GM23338 (cell line): Measurements from ENCODE around the gene CNTNAP2. TPM values are rescaled to one million over a fixed set of nuclear protein-coding genes. Genes with fewer than 3 reads are reported as not detected.

Experiments
- CREB1 ChIP-seq: fragments of 250-450 bp; sonication (Bioruptor Pico); IDR thresholded peaks from 2 replicates; pipeline ENCODE4 v1.5.0; 2020; ENCODE audit warnings: low read depth, mild to moderate bottlenecking, moderate library complexity
- CTCF ChIP-seq, 2 experiments: fragments of 200-600 bp in 1 of 2; sonication (generic) in 1 of 2; conservative IDR thresholded peaks; 2 replicates each; pipeline versions ENCODE4 v1.5.1 to v1.6.1; 2016 to 2017; ENCODE audit warnings: antibody characterized with exemption in 2 of 2, low read depth in 2 of 2, mild to moderate bottlenecking in 2 of 2, moderate library complexity in 1 of 2
- ETS1 ChIP-seq: IDR thresholded peaks from 2 replicates; pipeline ENCODE4 v1.6.1; 2016; ENCODE audit warnings: antibody characterized with exemption
- EZH2 ChIP-seq: fragments of 200-600 bp; sonication (generic); IDR thresholded peaks from one replicate; pipeline ENCODE4 v1.8.0; 2017; ENCODE audit warnings: antibody characterized with exemption, mild to moderate bottlenecking, low read depth; ENCODE audit not compliant: unreplicated experiment
- EZH2phosphoT487 ChIP-seq: fragments of 200-600 bp; sonication (generic); IDR thresholded peaks from one replicate; pipeline ENCODE4 v1.8.1; 2018; ENCODE audit warnings: antibody characterized with exemption; ENCODE audit not compliant: unreplicated experiment
- JUNB ChIP-seq: IDR thresholded peaks from one replicate; pipeline ENCODE4 v1.6.1; 2016; ENCODE audit warnings: antibody characterized with exemption; ENCODE audit not compliant: unreplicated experiment
- POLR2AphosphoS5 ChIP-seq: IDR thresholded peaks from 2 replicates; pipeline ENCODE4 v1.6.1; 2016; ENCODE audit warnings: antibody characterized with exemption, low read depth
- ZNF114 ChIP-seq: fragments of 250-450 bp; sonication (Bioruptor Pico); IDR thresholded peaks from 2 replicates; pipeline ENCODE4 v1.5.0; 2020; ENCODE audit warnings: mild to moderate bottlenecking, moderate library complexity
- ZNF331 ChIP-seq: fragments of 250-450 bp; sonication (Bioruptor Pico); IDR thresholded peaks from 2 replicates; pipeline ENCODE4 v1.5.0; 2020; ENCODE audit warnings: low read depth, mild to moderate bottlenecking, moderate library complexity
- ZNF462 ChIP-seq: fragments of 250-450 bp; sonication (Bioruptor Pico); IDR thresholded peaks from 2 replicates; pipeline ENCODE4 v1.5.0; 2020; ENCODE audit warnings: mild to moderate bottlenecking, moderate library complexity
- polyA plus RNA-seq: library from polyadenylated mRNA; unstranded; fragments of >200 nt; fragmentation: Nextera tagmentation; extraction: Ambion mirVana; gene quantifications from 2 replicates; pipeline ENCODE4 v1.2.1, GENCODE V29; 2016
- total RNA-seq: library from RNA; depleted of rRNA; stranded (reverse); fragments of >200 nt; shearing (Covaris generic); gene quantifications from 2 replicates; pipeline ENCODE4 v1.2.3, GENCODE V29; 2014

The CNTNAP2 gene
- total and polyA plus RNA-seq, 2 experiments from 2014 or later: 38.2 to 61.3 TPM

GRCh38 chr7:147571436-147572185 is 1455.0 kb downstream of the CNTNAP2 start (continued):
- no peak for TF ChIP-seq ZNF462
- no peak for TF ChIP-seq CTCF (conservative IDR thresholded peaks at IDR 0.05; ENCODE audit: low read depth in 2 of 2)
- TF ChIP-seq EZH2phosphoT487: no peak
- no peak for TF ChIP-seq POLR2AphosphoS5
- TF ChIP-seq ETS1: no peak
- TF ChIP-seq JUNB: no peak
- no peak for TF ChIP-seq CREB1 (CRISPR knock-in tag)
- TF ChIP-seq ZNF114 (CRISPR knock-in tag): no peak
- no peak for TF ChIP-seq EZH2
- no peak for TF ChIP-seq ZNF331 (CRISPR knock-in tag)
